AG10803 (cell line): ENCODE results near the gene FAM184A.

ENCODE experiments used
- DNase-seq: peaks from one replicate; pipeline ENCODE4 v3.0.0; 2010; ENCODE audit warnings: low read depth
- H3K4me3 ChIP-seq: 2 replicates; pipeline ENCODE4 v1.5.1; 2011; ENCODE audit warnings: mild to moderate bottlenecking, low read length, control low read depth
- TF ChIP-seq, protein P1 (sequence below): conservative IDR thresholded peaks from 2 replicates; pipeline ENCODE4 v1.5.1; 2011; ENCODE audit warnings: mild to moderate bottlenecking, low read length, control low read depth, inconsistent platforms

The FAM184A gene

DNA sequence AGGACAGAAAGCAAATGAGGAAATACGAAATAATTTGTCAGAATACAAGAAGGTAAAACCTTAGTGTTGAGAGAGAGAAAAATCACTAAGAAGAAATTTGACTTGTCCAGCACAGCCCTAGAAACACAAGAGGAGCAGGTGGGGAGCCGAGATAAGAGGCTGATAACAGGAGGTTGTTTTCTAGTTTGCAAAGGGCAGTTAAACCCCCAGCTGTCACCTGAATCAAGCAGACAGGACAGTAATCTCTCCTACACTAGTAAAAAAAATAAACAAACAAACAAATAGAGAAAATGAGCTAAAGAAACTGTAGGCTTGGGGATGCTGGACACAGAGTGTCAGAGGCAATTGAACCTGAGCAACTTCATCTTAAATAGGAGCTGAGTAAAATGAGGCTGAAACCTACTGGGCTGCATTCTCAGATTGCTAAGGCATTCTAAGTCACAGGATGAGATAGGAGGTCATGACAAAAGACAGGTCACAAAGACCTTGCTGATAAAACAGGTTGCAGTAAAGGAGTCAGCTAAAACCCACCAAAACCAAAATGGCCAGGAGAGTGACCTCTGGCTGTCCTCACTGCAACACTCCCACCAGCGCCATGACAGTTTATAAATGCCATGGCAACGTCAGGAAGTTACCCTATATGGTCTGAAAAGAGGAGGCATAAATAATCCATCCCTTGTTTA is 40.4 kb downstream of the FAM184A start:
- TF ChIP-seq, protein P1, sequence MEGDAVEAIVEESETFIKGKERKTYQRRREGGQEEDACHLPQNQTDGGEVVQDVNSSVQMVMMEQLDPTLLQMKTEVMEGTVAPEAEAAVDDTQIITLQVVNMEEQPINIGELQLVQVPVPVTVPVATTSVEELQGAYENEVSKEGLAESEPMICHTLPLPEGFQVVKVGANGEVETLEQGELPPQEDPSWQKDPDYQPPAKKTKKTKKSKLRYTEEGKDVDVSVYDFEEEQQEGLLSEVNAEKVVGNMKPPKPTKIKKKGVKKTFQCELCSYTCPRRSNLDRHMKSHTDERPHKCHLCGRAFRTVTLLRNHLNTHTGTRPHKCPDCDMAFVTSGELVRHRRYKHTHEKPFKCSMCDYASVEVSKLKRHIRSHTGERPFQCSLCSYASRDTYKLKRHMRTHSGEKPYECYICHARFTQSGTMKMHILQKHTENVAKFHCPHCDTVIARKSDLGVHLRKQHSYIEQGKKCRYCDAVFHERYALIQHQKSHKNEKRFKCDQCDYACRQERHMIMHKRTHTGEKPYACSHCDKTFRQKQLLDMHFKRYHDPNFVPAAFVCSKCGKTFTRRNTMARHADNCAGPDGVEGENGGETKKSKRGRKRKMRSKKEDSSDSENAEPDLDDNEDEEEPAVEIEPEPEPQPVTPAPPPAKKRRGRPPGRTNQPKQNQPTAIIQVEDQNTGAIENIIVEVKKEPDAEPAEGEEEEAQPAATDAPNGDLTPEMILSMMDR = no peak
- DNase-seq = no peak
- H3K4me3 ChIP-seq = no peak overlapping the region

DNA sequence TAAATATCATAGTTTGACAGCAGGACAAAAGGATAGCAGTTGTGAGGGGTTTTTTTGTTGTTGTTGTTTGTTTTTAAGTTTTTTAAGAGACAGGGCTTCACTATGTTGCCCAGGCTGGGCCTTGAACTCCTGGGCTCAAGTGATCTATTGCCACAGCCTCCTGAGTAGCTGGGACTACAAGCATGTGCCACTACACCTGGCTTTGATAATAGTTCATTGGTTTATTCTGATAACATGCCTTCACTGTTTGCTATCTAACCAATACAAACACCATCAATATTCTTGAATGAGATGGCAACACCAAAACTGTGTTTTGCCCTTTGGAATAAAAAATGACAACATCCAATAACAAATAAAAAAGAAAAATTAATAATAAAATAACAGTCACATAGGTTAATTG is 41.2 kb downstream of the FAM184A start:
- DNase-seq = no peak
- TF ChIP-seq, protein P1 = no peak
- H3K4me3 ChIP-seq = no peak overlapping the region

DNA sequence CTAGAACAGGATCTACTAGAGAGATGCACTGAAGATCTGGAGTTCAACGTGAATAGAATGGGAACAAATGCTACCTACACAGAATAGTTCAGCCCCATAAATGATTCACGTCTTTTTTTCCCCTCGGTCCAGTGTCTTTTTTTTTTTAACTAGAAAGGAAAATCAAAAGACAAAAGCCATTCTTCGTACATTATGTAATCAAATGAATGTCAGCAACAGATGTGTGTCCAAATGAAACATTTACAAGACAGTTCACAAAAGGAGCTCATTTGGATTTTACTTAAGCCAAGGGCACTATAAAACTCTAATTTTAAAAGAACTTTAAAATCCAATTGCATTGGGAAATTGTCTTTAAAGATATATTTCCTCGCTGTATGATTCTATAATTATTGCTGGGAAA is 42.4 kb downstream of the FAM184A start:
- TF ChIP-seq, protein P1 = no peak
- no peak for DNase-seq
- H3K4me3 ChIP-seq = no peak overlapping the region

DNA sequence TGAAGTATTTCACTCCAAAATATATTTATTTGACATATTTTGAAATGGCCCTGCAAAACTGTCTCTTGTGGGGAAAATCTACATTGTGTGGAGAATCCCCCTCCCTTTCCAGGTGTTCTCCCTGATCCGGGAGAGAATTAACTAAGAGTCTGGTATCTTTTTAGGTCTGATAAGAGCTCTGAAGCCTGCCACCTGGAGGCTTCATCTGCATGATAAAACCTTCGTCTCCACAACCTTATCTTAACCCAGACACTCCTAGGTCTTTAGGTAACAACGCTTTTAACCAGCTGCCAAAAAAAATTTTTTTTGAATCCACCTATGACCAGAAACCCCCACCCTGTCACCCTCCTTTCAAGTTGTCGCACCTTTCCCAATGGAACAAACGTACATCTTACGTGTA is 43.0 kb downstream of the FAM184A start:
- no peak overlapping the region for H3K4me3 ChIP-seq
- DNase-seq = no peak
- TF ChIP-seq, protein P1 = no peak

DNA sequence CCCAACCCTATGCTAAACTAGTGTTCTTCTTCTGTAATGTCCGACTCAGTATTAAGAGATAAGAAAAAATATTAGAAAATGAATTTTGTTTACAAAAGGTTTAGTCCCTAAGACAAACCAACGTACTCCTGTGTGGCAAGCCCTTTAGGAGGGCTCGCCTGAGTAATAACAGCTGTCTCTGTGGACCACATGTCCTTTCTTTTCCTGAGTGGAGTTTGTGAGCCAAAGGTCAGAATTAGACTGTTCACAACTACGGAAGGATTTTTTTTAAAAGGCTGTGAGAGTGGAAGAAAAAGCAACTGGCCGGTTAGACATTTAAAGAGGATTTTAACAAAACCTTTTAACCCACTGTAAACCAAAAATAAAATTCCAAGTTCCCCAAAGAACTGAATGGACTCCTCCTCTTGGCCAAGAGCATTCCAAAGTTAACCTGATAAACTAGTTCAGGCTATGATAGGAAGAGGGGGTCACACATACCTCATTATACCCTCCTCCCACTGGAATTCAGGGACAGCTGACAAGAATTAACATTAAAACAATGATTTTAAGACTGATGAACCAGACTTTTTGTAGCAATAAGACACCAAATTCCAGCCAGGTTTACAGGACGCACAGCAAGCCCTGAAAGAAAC is 43.5 kb downstream of the FAM184A start:
- no peak overlapping the region for H3K4me3 ChIP-seq
- no peak for DNase-seq

DNA sequence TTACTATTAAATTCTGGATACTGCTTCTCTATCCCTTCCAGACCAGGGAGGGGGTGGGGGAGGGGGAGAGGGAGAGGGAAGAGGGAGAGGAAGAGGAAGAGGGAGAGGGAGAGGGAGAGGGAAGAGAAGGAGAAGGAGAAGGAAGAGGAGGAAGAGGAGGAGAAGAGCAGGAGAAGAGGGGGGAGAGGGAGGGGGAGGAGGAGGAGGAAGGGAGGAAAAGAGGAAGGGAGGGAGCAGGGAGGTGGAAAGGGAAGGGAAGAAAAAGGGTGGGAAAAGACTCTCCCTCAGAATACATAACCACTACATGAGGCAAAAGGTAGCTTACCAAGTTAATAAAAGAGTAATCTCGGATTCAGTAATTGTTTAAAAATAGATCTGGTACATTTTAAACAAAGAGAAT is 46.0 kb downstream of the FAM184A start:
- no peak for DNase-seq
- TF ChIP-seq, protein P1 = no peak

More for the DNA sequence above, 43.5 kb downstream of the FAM184A start:
- TF ChIP-seq, protein P1 = no peak

DNA sequence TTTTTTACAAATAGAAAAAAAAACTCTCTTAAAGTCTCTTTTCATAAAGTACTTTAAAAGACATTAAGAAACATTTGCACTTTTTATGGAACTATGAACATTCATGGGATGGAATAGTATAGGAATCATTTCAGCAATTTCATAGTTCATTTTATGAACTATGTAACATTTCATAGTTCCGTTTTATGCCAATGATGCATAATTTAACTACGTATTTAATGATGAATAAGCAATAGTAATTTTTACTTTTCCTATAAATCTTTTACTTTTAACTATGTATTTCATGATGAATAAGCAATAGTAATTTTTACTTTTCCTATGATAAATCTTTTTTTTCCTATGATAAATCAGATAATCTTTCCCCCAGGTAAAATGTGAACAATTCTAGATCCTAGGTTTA is 47.7 kb downstream of the FAM184A start:
- H3K4me3 ChIP-seq = no peak overlapping the region
- DNase-seq = no peak
- TF ChIP-seq, protein P1 = no peak

More for the DNA sequence above, 46.0 kb downstream of the FAM184A start:
- no peak overlapping the region for H3K4me3 ChIP-seq
